Measurements from ENCODE around the gene TMC6. TPM values are rescaled to one million over a fixed set of nuclear protein-coding genes. Genes with fewer than 3 reads are reported as not detected.

The TMC6 gene
- total and polyA plus RNA-seq, 2 of the 13 experiments (the other 11 are each of a cell fraction or from before 2014, with no cell fraction given), result 48.4 to 99.1 TPM

DNA sequence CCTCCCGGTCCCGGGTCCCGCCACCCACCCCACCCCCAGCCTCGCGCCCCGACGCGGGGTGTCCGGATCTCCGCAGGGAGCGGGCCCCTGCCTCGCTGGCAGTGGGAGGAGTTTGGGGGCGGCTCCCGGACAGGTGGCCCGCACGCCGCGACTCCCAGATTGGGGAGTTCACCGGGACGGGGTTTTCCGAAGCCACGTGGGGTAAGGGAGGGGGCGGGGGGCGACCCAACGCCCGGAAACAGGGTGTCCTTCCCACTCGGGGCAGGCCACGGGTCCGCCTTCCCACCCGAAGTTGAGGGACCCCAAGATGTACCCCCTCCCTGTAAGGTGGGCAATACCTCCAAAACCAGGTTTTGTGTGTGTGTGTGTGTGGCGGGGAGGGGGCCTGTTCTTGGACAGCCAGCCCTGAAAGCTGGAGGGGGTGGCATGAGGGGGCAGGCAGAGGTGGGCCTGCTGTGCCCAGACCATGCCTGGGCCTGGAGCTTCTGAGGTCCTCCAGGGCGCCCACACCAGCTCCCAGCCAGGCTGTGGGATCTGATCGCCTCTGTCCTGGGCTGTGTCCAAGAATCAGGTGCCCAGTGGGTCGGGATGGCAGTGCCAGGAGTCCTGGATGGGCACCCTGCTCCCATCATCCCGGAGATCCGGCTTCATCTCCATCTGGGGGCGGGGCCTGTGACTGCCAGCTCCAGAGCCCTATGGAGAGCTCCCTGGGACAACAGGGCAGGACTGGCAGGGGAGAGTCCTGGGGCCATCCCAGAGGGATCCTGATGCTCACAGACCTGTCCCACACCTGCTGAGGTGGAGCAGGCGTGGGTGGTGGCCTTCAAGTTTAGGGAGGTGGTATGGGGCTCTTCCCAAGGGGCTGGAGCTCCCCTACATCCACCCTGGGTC lies 40.6 kb upstream of the TMC6 start (continued):
- TF ChIP-seq IKZF4 (CRISPR knock-in tag; IDR thresholded peaks at IDR 0.05; ENCODE audit: borderline replicate concordance, low read depth, not compliant biosample characterization), result peak; percentile 30
- TF ChIP-seq AKAP8 (CRISPR knock-in tag; IDR thresholded peaks at IDR 0.05), result 0 out of 2 replicates have a peak, but pooled peaks have one; percentile 47
- TF ChIP-seq, protein P1, sequence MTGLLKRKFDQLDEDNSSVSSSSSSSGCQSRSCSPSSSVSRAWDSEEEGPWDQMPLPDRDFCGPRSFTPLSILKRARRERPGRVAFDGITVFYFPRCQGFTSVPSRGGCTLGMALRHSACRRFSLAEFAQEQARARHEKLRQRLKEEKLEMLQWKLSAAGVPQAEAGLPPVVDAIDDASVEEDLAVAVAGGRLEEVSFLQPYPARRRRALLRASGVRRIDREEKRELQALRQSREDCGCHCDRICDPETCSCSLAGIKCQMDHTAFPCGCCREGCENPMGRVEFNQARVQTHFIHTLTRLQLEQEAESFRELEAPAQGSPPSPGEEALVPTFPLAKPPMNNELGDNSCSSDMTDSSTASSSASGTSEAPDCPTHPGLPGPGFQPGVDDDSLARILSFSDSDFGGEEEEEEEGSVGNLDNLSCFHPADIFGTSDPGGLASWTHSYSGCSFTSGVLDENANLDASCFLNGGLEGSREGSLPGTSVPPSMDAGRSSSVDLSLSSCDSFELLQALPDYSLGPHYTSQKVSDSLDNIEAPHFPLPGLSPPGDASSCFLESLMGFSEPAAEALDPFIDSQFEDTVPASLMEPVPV (CRISPR knock-in tag; IDR thresholded peaks at IDR 0.05), result no peak
- TF ChIP-seq ARNT (IDR thresholded peaks at IDR 0.05), result no peak
- no peak for TF ChIP-seq ZNF841 (CRISPR knock-in tag; IDR thresholded peaks at IDR 0.05; ENCODE audit: borderline replicate concordance)
- no peak for TF ChIP-seq MAFG (CRISPR knock-in tag; IDR thresholded peaks at IDR 0.05)
- 0 out of 2 replicates have a peak, but pooled peaks have one; percentile 69 for TF ChIP-seq PCBP1 (IDR thresholded peaks at IDR 0.05; ENCODE audit: borderline replicate concordance, low read depth, low read length)
- TF ChIP-seq, protein P2, sequence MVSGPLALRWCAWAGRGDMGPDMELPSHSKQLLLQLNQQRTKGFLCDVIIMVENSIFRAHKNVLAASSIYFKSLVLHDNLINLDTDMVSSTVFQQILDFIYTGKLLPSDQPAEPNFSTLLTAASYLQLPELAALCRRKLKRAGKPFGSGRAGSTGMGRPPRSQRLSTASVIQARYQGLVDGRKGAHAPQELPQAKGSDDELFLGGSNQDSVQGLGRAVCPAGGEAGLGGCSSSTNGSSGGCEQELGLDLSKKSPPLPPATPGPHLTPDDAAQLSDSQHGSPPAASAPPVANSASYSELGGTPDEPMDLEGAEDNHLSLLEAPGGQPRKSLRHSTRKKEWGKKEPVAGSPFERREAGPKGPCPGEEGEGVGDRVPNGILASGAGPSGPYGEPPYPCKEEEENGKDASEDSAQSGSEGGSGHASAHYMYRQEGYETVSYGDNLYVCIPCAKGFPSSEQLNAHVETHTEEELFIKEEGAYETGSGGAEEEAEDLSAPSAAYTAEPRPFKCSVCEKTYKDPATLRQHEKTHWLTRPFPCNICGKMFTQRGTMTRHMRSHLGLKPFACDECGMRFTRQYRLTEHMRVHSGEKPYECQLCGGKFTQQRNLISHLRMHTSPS (CRISPR knock-in tag; IDR thresholded peaks at IDR 0.05; ENCODE audit: low read depth), result peak; percentile 84
- no peak for TF ChIP-seq EED (CRISPR knock-in tag; IDR thresholded peaks at IDR 0.05)
- TF ChIP-seq ZNF383 (CRISPR knock-in tag; IDR thresholded peaks at IDR 0.05; ENCODE audit: borderline replicate concordance), result no peak
- TF ChIP-seq ZBTB38 (CRISPR knock-in tag; IDR thresholded peaks at IDR 0.05), result 0 out of 2 replicates have a peak, but pooled peaks have one; percentile 29
- TF ChIP-seq, protein P3, sequence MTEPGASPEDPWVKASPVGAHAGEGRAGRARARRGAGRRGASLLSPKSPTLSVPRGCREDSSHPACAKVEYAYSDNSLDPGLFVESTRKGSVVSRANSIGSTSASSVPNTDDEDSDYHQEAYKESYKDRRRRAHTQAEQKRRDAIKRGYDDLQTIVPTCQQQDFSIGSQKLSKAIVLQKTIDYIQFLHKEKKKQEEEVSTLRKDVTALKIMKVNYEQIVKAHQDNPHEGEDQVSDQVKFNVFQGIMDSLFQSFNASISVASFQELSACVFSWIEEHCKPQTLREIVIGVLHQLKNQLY (CRISPR knock-in tag; IDR thresholded peaks at IDR 0.05), result no peak
- TF ChIP-seq HNRNPL (IDR thresholded peaks at IDR 0.05; ENCODE audit: low read depth, low read length), result peak; percentile 99
- TF ChIP-seq SP1 (IDR thresholded peaks at IDR 0.05), result no peak
- TF ChIP-seq SP1 (CRISPR knock-in tag; IDR thresholded peaks at IDR 0.05), result peak; percentile 71
- TF ChIP-seq, protein P4, sequence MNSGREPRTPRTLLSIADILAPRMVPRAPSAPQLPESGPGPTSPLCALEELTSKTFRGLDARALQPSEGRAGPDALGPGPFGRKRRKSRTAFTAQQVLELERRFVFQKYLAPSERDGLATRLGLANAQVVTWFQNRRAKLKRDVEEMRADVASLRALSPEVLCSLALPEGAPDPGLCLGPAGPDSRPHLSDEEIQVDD (CRISPR knock-in tag; IDR thresholded peaks at IDR 0.05; ENCODE audit: borderline replicate concordance), result no peak
- TF ChIP-seq, protein P5, sequence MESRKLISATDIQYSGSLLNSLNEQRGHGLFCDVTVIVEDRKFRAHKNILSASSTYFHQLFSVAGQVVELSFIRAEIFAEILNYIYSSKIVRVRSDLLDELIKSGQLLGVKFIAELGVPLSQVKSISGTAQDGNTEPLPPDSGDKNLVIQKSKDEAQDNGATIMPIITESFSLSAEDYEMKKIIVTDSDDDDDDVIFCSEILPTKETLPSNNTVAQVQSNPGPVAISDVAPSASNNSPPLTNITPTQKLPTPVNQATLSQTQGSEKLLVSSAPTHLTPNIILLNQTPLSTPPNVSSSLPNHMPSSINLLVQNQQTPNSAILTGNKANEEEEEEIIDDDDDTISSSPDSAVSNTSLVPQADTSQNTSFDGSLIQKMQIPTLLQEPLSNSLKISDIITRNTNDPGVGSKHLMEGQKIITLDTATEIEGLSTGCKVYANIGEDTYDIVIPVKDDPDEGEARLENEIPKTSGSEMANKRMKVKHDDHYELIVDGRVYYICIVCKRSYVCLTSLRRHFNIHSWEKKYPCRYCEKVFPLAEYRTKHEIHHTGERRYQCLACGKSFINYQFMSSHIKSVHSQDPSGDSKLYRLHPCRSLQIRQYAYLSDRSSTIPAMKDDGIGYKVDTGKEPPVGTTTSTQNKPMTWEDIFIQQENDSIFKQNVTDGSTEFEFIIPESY (CRISPR knock-in tag; IDR thresholded peaks at IDR 0.05), result no peak
- TF ChIP-seq SAFB2 (CRISPR knock-in tag; IDR thresholded peaks at IDR 0.05; ENCODE audit: borderline replicate concordance, low read depth), result 0 out of 2 replicates have a peak, but pooled peaks have one; percentile 47

Data from HepG2 (cell line).